GM12878 (cell line): ENCODE measurements around the gene PDCD5.

Experiments used
- CEBPB ChIP-seq, 2 experiments: fragments of 150-350 bp in 1 of 2; IDR thresholded peaks; 2 replicates each; pipeline ENCODE4 v1.6.1; 2012 to 2014; ENCODE audit warnings: low read depth in 2 of 2, low read length in 2 of 2, borderline replicate concordance in 1 of 2, inconsistent platforms in 1 of 2
- TARDBP ChIP-seq: IDR thresholded peaks from 2 replicates; pipeline ENCODE4 v1.6.1; 2016; ENCODE audit warnings: borderline replicate concordance

DNA sequence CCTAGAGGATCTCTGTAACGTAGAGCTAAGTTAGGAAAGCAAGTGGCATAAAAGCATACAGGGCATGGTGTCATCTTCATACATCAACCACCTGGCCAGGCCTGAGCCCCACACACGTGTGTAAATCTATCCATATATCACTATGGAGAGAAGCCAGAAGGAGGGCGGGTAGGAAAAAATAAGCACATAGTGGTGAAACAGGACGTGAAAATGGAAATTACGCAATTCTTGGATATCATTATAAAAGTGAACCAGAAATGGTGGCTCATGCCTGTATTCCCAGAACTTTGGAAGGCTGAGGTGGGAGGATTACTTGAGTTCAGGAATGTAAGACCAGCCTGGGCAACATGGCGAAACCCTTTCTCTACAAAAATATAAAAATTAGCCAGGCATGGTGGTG is 43.4 kb downstream of the PDCD5 start:
- TF ChIP-seq CEBPB (IDR thresholded peaks at IDR 0.05; ENCODE audit: borderline replicate concordance in 1 of 2, low read depth in 2 of 2, low read length in 2 of 2) (no peak), TARDBP (no peak)
